ENCODE measurements around the gene PGBD2. TPM values are rescaled to one million over a fixed set of nuclear protein-coding genes. Genes with fewer than 3 reads are reported as not detected.

PGBD2 gene
- total and polyA plus RNA-seq, 9 of the 15 experiments (the other 6 are each of a cell fraction or from before 2014, with no cell fraction given): 11.9 to 21.8 (median 14.7) TPM

GRCh38 chr1:248858096-248858890 lies 47.7 kb upstream of the PGBD2 start (continued):
- TF ChIP-seq MLLT1 (IDR thresholded peaks at IDR 0.05): peak in 1 of 2 experiments; percentile 47; a peak in 1 of 4 replicates
- TF ChIP-seq MBD2 (IDR thresholded peaks at IDR 0.05; ENCODE audit: borderline replicate concordance, low read depth): no peak
- TF ChIP-seq KHSRP (IDR thresholded peaks at IDR 0.05): no peak
- TF ChIP-seq ZNF143 (CRISPR knock-in tag; IDR thresholded peaks at IDR 0.05): no peak
- no peak for TF ChIP-seq VEZF1 (CRISPR knock-in tag; IDR thresholded peaks at IDR 0.05)
- TF ChIP-seq NUFIP1 (IDR thresholded peaks at IDR 0.05; ENCODE audit: partially characterized antibody): no peak
- no peak for TF ChIP-seq CEBPG (CRISPR knock-in tag; IDR thresholded peaks at IDR 0.05)
- TF ChIP-seq CEBPG (tag; conservative IDR thresholded peaks at IDR 0.05 in 1 of 2, IDR thresholded peaks at IDR 0.05 in 1 of 2): no peak
- TF ChIP-seq FOXM1 (IDR thresholded peaks at IDR 0.05; ENCODE audit: low read depth): no peak
- TF ChIP-seq FOXM1 (CRISPR knock-in tag; IDR thresholded peaks at IDR 0.05; ENCODE audit: low read depth): 0 out of 2 replicates have a peak, but pooled peaks have one; percentile 21
- TF ChIP-seq ZBTB1 (CRISPR knock-in tag; IDR thresholded peaks at IDR 0.05; ENCODE audit: borderline replicate concordance, low read depth): no peak; the same call in 1 of the 2 replicates
- TF ChIP-seq MNT (conservative IDR thresholded peaks at IDR 0.05): peak; percentile 74 to 86
- TF ChIP-seq ZNF79 (CRISPR knock-in tag; IDR thresholded peaks at IDR 0.05; ENCODE audit: low read depth): no peak
- no peak for TF ChIP-seq ZNF584 (CRISPR knock-in tag; IDR thresholded peaks at IDR 0.05; ENCODE audit: low read depth)
- TF ChIP-seq TAF15 (IDR thresholded peaks at IDR 0.05; ENCODE audit: low read depth, low read length): no peak
- no peak for TF ChIP-seq ZNF561 (CRISPR knock-in tag; conservative IDR thresholded peaks at IDR 0.05)
- peak; percentile 78 for TF ChIP-seq CTBP1 (IDR thresholded peaks at IDR 0.05; ENCODE audit: borderline replicate concordance)
- peak; percentile 71 for TF ChIP-seq NCOA6 (IDR thresholded peaks at IDR 0.05)
- TF ChIP-seq ZNF512 (tag; IDR thresholded peaks at IDR 0.05): no peak
- TF ChIP-seq ZNF263 (CRISPR knock-in tag; IDR thresholded peaks at IDR 0.05; ENCODE audit: borderline replicate concordance): peak; percentile 11; the same call in 1 of the 2 replicates
- peak; percentile 47; the same call in 1 of the 2 replicates for TF ChIP-seq CREM (IDR thresholded peaks at IDR 0.05; ENCODE audit: low read depth)
- peak; percentile 22; the same call in 1 of the 2 replicates for TF ChIP-seq KAT7 (CRISPR knock-in tag; IDR thresholded peaks at IDR 0.05; ENCODE audit: borderline replicate concordance)
- no peak for TF ChIP-seq SNIP1 (IDR thresholded peaks at IDR 0.05; ENCODE audit: low read depth)
